ENCODE measurements around the gene TMEM200C.

TMEM200C gene

DNA sequence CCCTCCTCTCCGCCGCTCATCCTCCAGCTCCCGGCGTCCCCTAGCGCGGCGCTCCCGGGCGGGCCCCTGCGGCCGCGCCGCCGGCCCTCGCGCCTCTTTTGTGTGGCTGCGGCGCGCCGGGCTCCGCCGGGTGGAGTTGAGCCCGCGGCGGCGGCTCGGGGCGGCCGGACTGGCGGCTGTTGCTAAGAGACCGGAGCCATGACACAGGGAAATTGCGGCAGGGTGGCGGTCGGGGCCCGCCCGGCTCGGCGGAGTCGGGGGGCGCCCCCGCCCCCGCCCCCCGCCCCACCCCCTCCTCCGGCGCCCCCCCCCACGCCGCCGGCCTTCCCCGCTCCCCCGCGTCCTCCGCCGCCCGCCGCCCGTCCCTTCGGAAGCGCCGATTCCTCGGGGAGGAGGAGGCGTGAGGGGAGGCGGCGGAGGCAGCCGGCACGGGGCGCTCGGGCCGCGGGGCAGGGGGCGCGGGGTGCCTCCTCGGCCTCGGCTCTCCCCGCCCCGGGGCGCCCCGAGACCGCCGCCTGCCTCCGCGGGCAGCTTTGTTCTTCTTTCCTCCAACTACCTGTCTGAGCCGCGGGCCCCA is at the start of gene TMEM200C:
TMEM200C (minus strand) TSS at position 224 of the 577 bp plus-strand sequence. CDS start 3,459 bp downstream, outside the sequence.
- no peak for DNase-seq

- no peak for DNase-seq
Measured at GRCh38 chr18:5944448-5944847, 49.1 kb upstream of the TMEM200C start.

GRCh38 chr18:5943514-5943913 is 48.2 kb upstream of the TMEM200C start:
- no peak for DNase-seq

DNA sequence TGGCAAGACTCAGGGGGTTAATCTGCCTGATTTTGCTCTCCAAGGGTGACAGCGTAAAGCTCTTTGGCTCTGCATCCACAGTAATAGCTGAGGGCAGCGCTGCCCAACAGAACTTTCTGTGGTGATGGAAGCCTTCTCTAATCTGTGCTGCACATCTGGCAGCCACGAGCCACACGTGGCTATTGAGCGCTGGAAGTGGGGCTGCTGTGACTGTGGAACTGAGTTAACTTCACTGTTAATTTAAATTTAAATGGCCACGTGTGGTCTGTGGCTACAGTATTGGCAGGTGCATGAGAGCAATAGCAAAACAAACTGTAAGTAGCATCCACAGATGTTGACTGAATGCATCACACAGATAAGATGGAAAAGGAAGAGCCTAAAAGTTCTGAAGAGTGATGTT is 47.3 kb upstream of the TMEM200C start:
- no peak for DNase-seq

- DNase-seq: no peak
Measured at GRCh38 chr18:5941890-5942289, 46.6 kb upstream of the TMEM200C start.

- DNase-seq: no peak
Measured at GRCh38 chr18:5939801-5940667, 44.7 kb upstream of the TMEM200C start.

- DNase-seq: no peak
Measured at GRCh38 chr18:5937795-5938194, 42.5 kb upstream of the TMEM200C start.

- no peak for DNase-seq
Measured at GRCh38 chr18:5937121-5937520, 41.8 kb upstream of the TMEM200C start.

DNA sequence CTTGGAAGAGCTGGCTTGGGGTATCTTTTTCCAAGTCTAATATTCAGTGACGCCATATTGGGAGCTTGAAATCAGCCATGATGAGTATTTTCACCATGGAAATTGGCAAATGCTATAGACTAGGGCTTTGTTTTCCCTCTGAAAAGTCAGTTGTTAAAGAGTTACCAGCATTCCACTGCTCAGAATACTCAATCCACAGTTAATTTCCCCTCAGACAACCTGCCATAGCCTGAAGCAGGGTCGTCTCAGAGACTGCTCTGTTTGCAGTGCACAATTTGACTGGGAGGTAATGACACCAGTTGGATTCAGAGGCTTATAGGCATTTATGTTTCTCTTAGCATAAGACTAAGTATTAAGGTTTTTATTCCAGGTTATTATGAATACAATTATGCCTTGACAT is 35.5 kb upstream of the TMEM200C start:
- no peak for DNase-seq

DNA sequence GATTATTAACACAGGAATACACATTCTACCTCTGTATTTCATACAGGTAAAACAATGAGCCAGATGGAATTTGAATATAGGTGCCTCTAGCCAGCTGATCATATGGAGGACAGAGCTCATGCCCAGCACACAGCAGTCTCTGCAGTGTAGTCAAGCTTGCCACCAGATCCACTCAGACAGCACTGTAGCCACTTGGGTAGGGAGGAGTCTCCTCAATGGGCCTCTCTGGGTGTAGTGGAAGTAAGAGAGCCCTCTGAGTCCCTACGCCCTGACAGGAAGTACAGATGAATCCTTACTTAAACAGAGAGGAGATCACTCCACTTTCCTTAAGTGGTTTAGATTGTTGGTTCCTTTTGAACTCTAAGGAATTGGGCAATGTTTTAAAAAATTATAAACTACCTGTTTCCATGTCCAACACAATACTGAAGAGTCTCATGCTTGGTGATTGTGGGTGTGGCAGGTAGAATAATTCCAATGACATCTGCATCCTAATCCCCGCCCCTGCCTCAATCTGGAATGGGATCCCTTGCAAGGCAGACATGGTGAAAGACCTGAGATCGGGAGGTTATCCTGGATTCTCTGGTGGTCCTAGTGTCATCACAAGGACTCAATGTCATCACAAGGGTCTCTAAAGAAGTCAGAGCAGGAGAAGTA is 23.0 kb upstream of the TMEM200C start:
- DNase-seq: no peak

DNA sequence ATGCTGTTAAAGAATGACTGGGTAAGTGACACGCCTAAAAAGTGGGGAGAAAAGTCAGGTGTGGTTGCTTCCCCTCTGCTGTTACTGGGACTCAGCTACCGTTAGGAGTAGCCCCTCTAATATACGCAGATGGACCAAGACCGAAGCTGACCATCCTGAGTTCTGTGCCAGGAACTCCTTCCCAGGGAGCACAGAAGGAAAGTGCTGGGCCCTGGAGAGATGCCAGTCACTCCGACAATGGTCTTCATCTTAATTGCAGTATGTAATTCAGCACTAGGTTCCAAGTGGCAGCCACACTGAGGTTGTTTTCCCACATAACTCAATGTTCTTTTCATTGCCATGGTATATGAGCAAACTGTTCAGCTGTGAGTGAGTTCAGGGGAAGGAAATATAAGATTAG is 19.6 kb upstream of the TMEM200C start:
- DNase-seq: no peak

GRCh38 chr18:5914016-5914415 is 18.7 kb upstream of the TMEM200C start:
- no peak for DNase-seq

DNA sequence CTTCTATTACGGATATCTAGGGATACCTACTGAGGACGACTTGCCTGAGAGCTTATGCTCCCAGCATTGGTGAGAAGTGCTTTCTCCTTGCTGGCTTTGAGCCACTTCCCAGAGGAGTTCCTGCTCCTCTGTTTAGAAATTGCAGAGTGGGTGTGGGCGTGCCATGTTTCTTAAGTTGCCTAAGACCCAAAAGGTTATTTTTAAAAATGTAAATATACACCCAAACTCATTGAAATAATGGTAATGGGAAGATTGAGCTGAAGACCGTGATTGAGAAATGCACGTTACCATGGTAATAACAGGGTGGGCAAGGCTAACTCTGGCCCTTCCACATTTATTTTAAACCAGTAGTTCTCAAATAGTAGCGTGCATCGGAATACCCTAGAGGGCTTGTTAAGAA is 17.2 kb upstream of the TMEM200C start:
- DNase-seq: no peak

DNA sequence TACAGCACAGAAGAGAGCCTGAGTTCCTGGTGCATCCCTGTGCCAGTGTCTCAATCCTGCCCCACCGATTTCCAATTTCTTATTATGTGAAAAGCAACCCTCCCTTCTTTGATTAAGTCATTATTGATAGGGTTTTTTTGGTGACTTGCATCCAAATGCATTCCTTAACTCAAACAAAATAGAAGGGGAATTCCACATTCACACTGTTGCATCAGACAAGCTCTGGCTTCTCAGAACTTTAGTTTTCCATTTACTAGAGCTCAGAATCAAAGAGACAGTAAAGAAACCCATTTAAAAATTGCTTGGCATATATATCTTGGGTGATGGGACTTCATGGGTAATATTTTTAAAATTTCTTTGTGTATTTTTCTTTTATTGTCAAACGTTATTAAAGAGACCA is 13.8 kb upstream of the TMEM200C start:
- DNase-seq: no peak

DNA sequence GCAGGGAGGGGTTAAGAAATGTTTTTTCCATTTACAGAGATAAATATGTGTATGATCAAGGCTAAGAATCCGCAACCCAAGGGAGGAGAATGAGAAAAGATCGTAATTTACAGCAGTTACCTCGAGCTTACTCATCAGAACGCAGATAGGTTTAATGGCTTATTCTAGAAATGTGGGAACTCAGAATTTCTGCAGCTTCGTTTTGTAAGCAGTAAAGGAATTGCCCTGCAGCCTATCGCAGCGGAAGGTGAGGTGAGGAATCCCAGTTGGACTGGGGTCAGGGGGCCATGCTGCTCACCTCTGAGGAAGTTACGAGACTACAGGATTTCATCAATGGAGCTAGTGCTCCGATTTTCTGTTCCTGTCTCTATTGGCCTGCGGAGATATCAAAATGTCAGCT is 8.1 kb upstream of the TMEM200C start:
- no peak for DNase-seq

- no peak for DNase-seq
Measured at GRCh38 chr18:5900262-5900661, 4.9 kb upstream of the TMEM200C start.

GRCh38 chr18:5899835-5900234 is 4.5 kb upstream of the TMEM200C start:
- DNase-seq: no peak

GRCh38 chr18:5895876-5896740 is 786 bp upstream of the TMEM200C start:
- DNase-seq: no peak

GRCh38 chr18:5894611-5895298 is 567 bp downstream of the TMEM200C start:
- no peak for DNase-seq

- no peak for DNase-seq
Measured at GRCh38 chr18:5893956-5894610, 1.2 kb downstream of the TMEM200C start.

DNA sequence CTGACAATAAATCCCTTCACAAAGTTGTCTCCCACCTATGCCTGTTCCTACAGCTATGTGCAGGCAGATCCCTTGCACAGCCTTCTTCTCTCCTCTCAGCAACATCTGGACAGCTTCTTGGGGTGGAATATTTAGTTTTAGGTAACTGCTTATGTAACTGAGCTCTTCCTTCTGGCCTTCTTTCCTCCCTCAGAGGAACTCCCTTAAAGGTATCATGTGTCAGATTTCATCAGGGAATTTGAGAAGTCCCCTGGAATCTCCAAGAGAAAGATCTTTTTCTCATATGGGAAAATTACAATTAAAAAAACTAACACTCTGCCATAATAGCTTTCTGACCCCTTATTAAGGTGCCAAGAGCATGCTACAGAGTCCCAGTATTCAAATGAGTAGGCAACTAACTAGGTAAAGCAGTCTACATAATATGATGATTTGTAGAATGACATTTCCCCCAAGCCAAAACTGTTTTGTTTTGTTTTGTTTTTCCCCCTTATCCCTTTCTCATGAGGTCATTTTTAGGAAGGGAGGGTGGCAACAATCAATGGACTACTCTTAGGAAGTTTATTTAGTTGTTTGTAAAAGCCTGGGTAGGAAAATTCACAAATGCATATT is 2.4 kb downstream of the TMEM200C start:
- no peak for DNase-seq

DNA sequence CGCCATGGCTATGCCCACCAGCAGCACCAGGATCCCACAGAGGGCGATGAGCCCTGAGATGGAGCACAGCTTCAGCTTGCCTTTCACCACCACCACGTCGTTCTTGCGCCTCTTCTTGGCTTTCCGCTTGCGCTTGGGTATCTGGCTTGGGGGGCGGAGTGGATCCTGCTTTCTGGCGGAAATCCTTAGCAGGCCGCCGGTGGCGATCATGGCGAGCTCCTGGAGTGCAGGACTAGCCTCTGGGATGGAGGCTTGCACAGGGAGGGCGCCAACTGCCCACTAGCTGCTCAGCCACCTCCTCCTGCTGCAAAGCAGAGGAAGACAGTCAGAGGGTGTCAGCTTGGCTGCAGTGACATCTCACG is 3.5 kb downstream of the TMEM200C start:
- no peak for DNase-seq
